MM.1S (cell line): ENCODE data around the gene PAXX.

Experiments
- DNase-seq: peaks from one replicate; pipeline ENCODE4 v3.0.0-alpha.2; 2015
- H2AFZ ChIP-seq: fragments of 300-600 bp; sonication (generic); 2 replicates; pipeline ENCODE4 v1.6.0; 2016; ENCODE audit warnings: antibody characterized with exemption, low read length
- H3F3A ChIP-seq: fragments of 300-600 bp; sonication (generic); 2 replicates; pipeline ENCODE4 v1.6.1; 2016; ENCODE audit warnings: mild to moderate bottlenecking, antibody characterized with exemption, low read length, moderate library complexity, mixed read lengths; ENCODE audit not compliant: insufficient read depth
- H3K27ac ChIP-seq: fragments of 300-600 bp; sonication (generic); 2 replicates; pipeline ENCODE4 v1.5.1; 2016; ENCODE audit warnings: mild to moderate bottlenecking, low read length
- H3K27me3 ChIP-seq: fragments of 300-600 bp; sonication (generic); replicated peaks from 2 replicates; pipeline ENCODE4 v1.6.0; 2016; ENCODE audit warnings: low read length; ENCODE audit not compliant: insufficient read depth
- H3K36me3 ChIP-seq: fragments of 300-600 bp; sonication (generic); replicated peaks from 2 replicates; pipeline ENCODE4 v1.6.1; 2016; ENCODE audit warnings: mild to moderate bottlenecking, low read length, mixed read lengths; ENCODE audit not compliant: insufficient read depth
- H3K4me1 ChIP-seq: fragments of 300-600 bp; sonication (generic); 2 replicates; pipeline ENCODE4 v1.6.1; 2016; ENCODE audit warnings: low read length, mixed read lengths
- H3K4me2 ChIP-seq: fragments of 300-600 bp; sonication (generic); 2 replicates; pipeline ENCODE4 v1.6.0; 2016; ENCODE audit warnings: low read depth, low read length
- H3K4me3 ChIP-seq: fragments of 300-600 bp; sonication (generic); 2 replicates; pipeline ENCODE4 v1.5.1; 2016; ENCODE audit warnings: low read length, mixed read lengths
- H3K79me2 ChIP-seq: fragments of 300-600 bp; sonication (generic); 2 replicates; pipeline ENCODE4 v1.6.1; 2016; ENCODE audit warnings: mixed run types, low read length, mixed read lengths
- H3K9ac ChIP-seq: fragments of 300-600 bp; sonication (generic); 2 replicates; pipeline ENCODE4 v1.6.1; 2016; ENCODE audit warnings: low read length, mixed read lengths
- H3K9me2 ChIP-seq: fragments of 300-600 bp; sonication (generic); replicated peaks from 2 replicates; pipeline ENCODE4 v1.6.1; 2016; ENCODE audit warnings: mild to moderate bottlenecking, low read length, mixed read lengths; ENCODE audit not compliant: insufficient read depth
- H3K9me3 ChIP-seq: fragments of 300-600 bp; sonication (generic); replicated peaks from 2 replicates; pipeline ENCODE4 v1.6.1; 2016; ENCODE audit warnings: mild to moderate bottlenecking, low read length, mixed read lengths; ENCODE audit not compliant: insufficient read depth
- H4K20me1 ChIP-seq: fragments of 300-600 bp; sonication (generic); 2 replicates; pipeline ENCODE4 v1.6.1; 2016; ENCODE audit warnings: mild to moderate bottlenecking, low read length, moderate library complexity, mixed read lengths; ENCODE audit not compliant: insufficient read depth
- EZH2 ChIP-seq: fragments of 300-600 bp; sonication (generic); optimal IDR thresholded peaks from 2 replicates; pipeline ENCODE3; 2017; ENCODE audit warnings: low read depth, mild to moderate bottlenecking, antibody characterized with exemption, low read length, mixed read lengths
- EZH2phosphoT487 ChIP-seq: fragments of 300-600 bp; sonication (generic); IDR thresholded peaks from 2 replicates; pipeline ENCODE4 v1.6.1; 2018; ENCODE audit warnings: antibody characterized with exemption, low read length
- TF ChIP-seq, protein P1 (sequence below): fragments of 300-600 bp; sonication (generic); IDR thresholded peaks from 2 replicates; pipeline ENCODE4 v1.5.1; 2016; ENCODE audit warnings: antibody characterized with exemption, low read length, mixed read lengths

Gene PAXX

DNA sequence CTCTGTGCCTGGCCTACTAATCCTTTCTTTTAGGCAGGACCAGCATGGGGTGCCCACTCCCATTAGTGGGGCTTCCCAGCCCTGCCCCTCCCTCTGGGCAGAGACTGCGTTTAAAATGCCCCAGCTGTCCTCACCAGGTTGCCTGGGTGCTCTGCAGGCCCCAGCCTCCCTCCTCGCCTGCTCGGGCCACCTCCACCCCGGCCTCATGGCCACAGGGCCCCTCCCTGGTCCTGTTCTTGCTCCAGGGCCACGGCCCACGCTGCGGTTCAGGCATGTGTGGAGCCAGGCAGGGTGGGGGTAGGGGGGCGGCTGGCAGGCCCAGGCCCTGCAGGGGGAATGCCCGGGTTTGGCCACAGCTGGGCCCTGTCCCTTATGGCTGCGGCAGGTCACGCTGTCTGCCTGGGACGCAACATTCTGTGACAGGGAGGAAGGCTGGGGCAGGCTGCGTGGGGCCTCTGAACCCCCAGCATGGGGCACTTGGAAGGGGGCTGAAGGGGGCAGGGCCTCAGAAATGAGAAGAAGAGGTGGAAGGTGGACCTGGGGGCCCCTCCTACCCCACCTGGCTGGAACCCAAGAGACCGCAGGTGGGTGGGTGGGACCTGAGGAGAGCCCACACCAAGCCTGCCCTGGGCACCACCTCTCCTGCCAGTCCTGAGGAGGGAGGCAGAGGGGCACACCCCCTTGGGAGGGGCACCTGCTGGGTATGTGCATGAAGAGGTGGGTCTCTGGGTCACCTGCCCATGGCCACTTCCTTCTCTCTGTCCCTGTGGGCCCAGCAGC is 40.5 kb upstream of the PAXX start, which contains the start of gene LCN12:
TSS of gene LCN12 (plus strand) at position 733 of the 780 bp plus-strand sequence. CDS start 55 bp downstream, outside the sequence.
- H3K4me2 ChIP-seq: no peak within 1 kb of the TSS
- no peak for DNase-seq

DNA sequence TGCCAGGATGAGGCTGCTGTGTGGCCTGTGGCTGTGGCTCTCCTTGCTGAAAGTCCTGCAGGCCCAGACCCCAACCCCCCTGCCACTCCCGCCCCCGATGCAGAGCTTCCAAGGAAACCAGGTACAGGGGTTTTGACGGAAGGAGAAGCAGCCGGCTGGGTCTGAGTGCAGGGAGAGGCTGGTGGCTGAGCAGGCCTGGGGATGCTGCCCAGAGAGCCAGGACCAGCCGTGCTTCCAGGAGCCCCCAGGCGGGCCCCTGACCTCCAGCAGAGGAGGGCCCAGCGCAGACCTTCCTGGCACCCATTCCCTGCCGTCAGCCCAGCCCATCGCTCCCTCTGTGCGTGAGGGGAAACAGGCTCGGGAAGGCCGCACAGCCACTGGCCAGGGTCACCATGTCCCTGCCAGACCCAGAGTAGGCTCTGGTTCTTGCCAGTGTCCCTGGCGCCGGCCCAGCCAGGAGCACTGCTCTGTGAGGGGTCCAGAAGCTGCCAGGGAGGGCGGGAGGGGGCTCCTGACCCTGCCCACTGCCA is 39.8 kb upstream of the PAXX start:
- Histone ChIP-seq H3K79me2 (no peaks in the 10 kb centered on the region), H3K4me3 (no peak overlapping the region), H3K9me3 (no peaks in the 10 kb centered on the region), H3F3A (no peaks in the 10 kb centered on the region), H4K20me1 (no peaks in the 10 kb centered on the region), H3K9me2 (no peaks in the 10 kb centered on the region), H3K27me3 (peaks cover 38% of the 10 kb centered on the region), H2AFZ (no peak overlapping the region), H3K4me1 (peaks cover 6% of the 10 kb centered on the region; the same call in 1 of the 2 replicates), H3K27ac (no peak overlapping the region), H3K4me2 (no peak overlapping the region), H3K9ac (no peak overlapping the region), H3K36me3 (no peaks in the 10 kb centered on the region)
- TF ChIP-seq, protein P1, sequence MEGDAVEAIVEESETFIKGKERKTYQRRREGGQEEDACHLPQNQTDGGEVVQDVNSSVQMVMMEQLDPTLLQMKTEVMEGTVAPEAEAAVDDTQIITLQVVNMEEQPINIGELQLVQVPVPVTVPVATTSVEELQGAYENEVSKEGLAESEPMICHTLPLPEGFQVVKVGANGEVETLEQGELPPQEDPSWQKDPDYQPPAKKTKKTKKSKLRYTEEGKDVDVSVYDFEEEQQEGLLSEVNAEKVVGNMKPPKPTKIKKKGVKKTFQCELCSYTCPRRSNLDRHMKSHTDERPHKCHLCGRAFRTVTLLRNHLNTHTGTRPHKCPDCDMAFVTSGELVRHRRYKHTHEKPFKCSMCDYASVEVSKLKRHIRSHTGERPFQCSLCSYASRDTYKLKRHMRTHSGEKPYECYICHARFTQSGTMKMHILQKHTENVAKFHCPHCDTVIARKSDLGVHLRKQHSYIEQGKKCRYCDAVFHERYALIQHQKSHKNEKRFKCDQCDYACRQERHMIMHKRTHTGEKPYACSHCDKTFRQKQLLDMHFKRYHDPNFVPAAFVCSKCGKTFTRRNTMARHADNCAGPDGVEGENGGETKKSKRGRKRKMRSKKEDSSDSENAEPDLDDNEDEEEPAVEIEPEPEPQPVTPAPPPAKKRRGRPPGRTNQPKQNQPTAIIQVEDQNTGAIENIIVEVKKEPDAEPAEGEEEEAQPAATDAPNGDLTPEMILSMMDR: no peak
- no peak for TF ChIP-seq EZH2phosphoT487
- TF ChIP-seq EZH2: no peak
- DNase-seq: no peak

More for the DNA sequence above, 40.5 kb upstream of the PAXX start, which contains the start of gene LCN12:
- no peaks in the 10 kb centered on the region for H3K79me2 ChIP-seq
- H3K27me3 ChIP-seq: peaks cover 37% of the 10 kb centered on the region
- H3K36me3 ChIP-seq: no peaks in the 10 kb centered on the region
- H2AFZ ChIP-seq: no peak within 1 kb of the TSS
- H3K9me3 ChIP-seq: no peaks in the 10 kb centered on the region
- TF ChIP-seq EZH2phosphoT487: no peak
- TF ChIP-seq, protein P1: no peak
- TF ChIP-seq EZH2: no peak
- peaks cover 6% of the 10 kb centered on the region; the same call in 1 of the 2 replicates for H3K4me1 ChIP-seq
- H3K9ac ChIP-seq: no peak within 1 kb of the TSS
- no peak within 1 kb of the TSS for H3K4me3 ChIP-seq
- H4K20me1 ChIP-seq: no peaks in the 10 kb centered on the region
- no peaks in the 10 kb centered on the region for H3F3A ChIP-seq
- H3K27ac ChIP-seq: no peak within 1 kb of the TSS
- no peaks in the 10 kb centered on the region for H3K9me2 ChIP-seq

DNA sequence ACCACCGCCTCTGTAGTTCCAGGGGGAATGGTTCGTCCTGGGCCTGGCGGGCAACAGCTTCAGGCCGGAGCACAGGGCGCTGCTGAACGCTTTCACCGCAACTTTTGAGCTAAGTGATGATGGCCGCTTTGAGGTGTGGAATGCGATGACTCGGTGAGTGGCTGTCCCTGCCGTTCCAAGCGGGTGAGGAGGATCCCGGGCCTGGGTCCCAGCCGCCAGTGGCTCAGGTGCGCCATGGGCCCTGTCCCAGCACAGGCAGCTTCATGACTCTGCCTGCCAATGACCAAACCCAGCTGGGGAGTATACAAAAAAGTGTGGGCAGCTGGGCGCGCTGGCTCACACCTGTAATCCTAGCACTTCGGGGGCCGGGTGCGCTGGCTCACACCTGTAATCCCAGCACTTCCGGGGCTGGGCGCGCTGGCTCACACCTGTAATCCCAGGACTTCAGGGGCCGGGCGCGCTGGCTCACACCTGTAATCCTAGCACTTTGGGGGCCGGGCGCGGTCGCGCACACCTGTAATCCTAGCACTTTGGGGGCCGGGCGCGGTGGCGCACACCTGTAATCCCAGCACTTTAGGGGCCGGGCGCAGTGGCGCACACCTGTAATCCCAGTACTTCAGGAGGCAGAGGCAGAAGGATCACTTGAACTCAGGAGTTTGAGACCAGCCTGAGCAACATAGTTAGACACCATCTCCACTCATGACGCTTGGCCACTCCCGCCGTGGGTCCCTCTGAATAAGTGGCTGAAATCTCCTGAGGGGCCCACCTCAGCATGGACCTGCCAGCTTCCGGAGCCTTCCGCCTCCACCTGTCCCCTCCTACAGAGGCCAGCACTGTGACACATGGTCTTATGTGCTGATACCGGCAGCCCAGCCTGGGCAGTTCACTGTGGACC is 39.1 kb upstream of the PAXX start:
- Histone ChIP-seq H2AFZ (no peak overlapping the region), H3K36me3 (no peaks in the 10 kb centered on the region), H3K9me3 (no peaks in the 10 kb centered on the region), H3F3A (no peaks in the 10 kb centered on the region), H3K9ac (no peak overlapping the region), H3K27me3 (peaks cover 46% of the 10 kb centered on the region), H3K27ac (no peak overlapping the region), H3K9me2 (no peaks in the 10 kb centered on the region), H3K4me1 (peaks cover 6% of the 10 kb centered on the region; the same call in 1 of the 2 replicates), H4K20me1 (no peaks in the 10 kb centered on the region), H3K79me2 (no peaks in the 10 kb centered on the region), H3K4me2 (no peak overlapping the region), H3K4me3 (no peak overlapping the region)
- TF ChIP-seq, protein P1: no peak
- TF ChIP-seq EZH2: no peak
- no peak for TF ChIP-seq EZH2phosphoT487
- no peak for DNase-seq
